BLaER1 treated with 17β-estradiol and CSF1 and Interleukin-3, amounts not matched to agents 10 nM and 100 nM (cell line): ENCODE measurements around the gene ZBTB43.

ENCODE experiments used
- H3K27ac ChIP-seq, 11 experiments: shearing (Covaris generic); formaldehyde crosslinking; 2 replicates each; pipeline ENCODE4 v1.8.1; 2022
- H3K27me3 ChIP-seq, 11 experiments: shearing (Covaris generic); formaldehyde crosslinking; 2 replicates each; pipeline ENCODE4 v1.8.1; 2022
- H3K36me3 ChIP-seq, 11 experiments: shearing (Covaris generic); formaldehyde crosslinking; 2 replicates each; pipeline ENCODE4 v1.8.1; 2022
- H3K4me1 ChIP-seq, 10 experiments: shearing (Covaris generic); formaldehyde crosslinking; 2 replicates each; pipeline ENCODE4 v1.8.1; 2022
- H3K4me2 ChIP-seq, 11 experiments: shearing (Covaris generic); formaldehyde crosslinking; 2 replicates each; pipeline ENCODE4 v1.8.1; 2022
- H3K4me3 ChIP-seq, 10 experiments: shearing (Covaris generic); formaldehyde crosslinking; 2 replicates each; pipeline ENCODE4 v1.8.1; 2022
- H3K9ac ChIP-seq, 11 experiments: shearing (Covaris generic); formaldehyde crosslinking; 2 replicates each; pipeline ENCODE4 v1.8.1; 2022
- H3K9me3 ChIP-seq, 11 experiments: shearing (Covaris generic); formaldehyde crosslinking; replicated peaks in 1 of 11; 2 replicates each; pipeline ENCODE4 v1.8.1; 2022
- H4K20me1 ChIP-seq, 11 experiments: shearing (Covaris generic); formaldehyde crosslinking; 2 replicates each; pipeline ENCODE4 v1.8.1; 2022
- Cebpa-rat ChIP-seq, 11 experiments: shearing (Covaris generic); IDR thresholded peaks; 2 replicates each; pipeline ENCODE4 v1.8.1; 2022

ZBTB43 gene

GRCh38 chr9:126788046-126788445 lies 16.8 kb upstream of the ZBTB43 start:
- H3K9ac ChIP-seq = no peak overlapping the region
- H3K27ac ChIP-seq = no peak overlapping the region
- peak overlapping the region in 3 of 11 experiments; percentile 40 to 82 (median 66); a peak in 5 of 22 replicates for H3K4me2 ChIP-seq
- H3K4me3 ChIP-seq = no peak overlapping the region
- peaks cover 18 to 34% (median 23%) of the 10 kb centered on the region in 10 experiments for H3K4me1 ChIP-seq
- peaks cover 0 to 27% (median 19%) of the 10 kb centered on the region in 11 experiments; a peak in 17 of 22 replicates for H3K9me3 ChIP-seq
- TF ChIP-seq Cebpa-rat (IDR thresholded peaks at IDR 0.05) = no peak
- no peaks in the 10 kb centered on the region for H4K20me1 ChIP-seq
- H3K36me3 ChIP-seq = 0 out of 22 replicates have a peak, but pooled peaks cover 0 to 4% (median 0%) of the 10 kb centered on the region in 11 experiments
- H3K27me3 ChIP-seq = no peaks in the 10 kb centered on the region

- Histone ChIP-seq H3K27ac (no peak overlapping the region), H3K36me3 (0 out of 22 replicates have a peak, but pooled peaks cover 0 to 4% (median 0%) of the 10 kb centered on the region in 11 experiments), H3K4me3 (no peak overlapping the region), H4K20me1 (no peaks in the 10 kb centered on the region), H3K4me1 (peaks cover 18 to 34% (median 23%) of the 10 kb centered on the region in 10 experiments), H3K9me3 (peaks cover 0 to 27% (median 19%) of the 10 kb centered on the region in 11 experiments; a peak in 17 of 22 replicates), H3K27me3 (no peaks in the 10 kb centered on the region), H3K9ac (no peak overlapping the region), H3K4me2 (peak overlapping the region in 3 of 11 experiments; percentile 40 to 82 (median 66); a peak in 6 of 22 replicates)
- TF ChIP-seq Cebpa-rat (IDR thresholded peaks at IDR 0.05) = no peak
Measured at GRCh38 chr9:126788634-126789349, 16.0 kb upstream of the ZBTB43 start.

- Histone ChIP-seq H3K9me3 (peaks cover 1 to 21% (median 12%) of the 10 kb centered on the region in 11 experiments; a peak in 21 of 22 replicates), H3K36me3 (no peaks in the 10 kb centered on the region), H3K4me1 (peaks cover 13 to 34% (median 19%) of the 10 kb centered on the region in 10 experiments), H3K27me3 (no peaks in the 10 kb centered on the region), H3K9ac (no peak overlapping the region), H4K20me1 (no peaks in the 10 kb centered on the region), H3K4me3 (no peak overlapping the region), H3K27ac (no peak overlapping the region), H3K4me2 (no peak overlapping the region)
- TF ChIP-seq Cebpa-rat (IDR thresholded peaks at IDR 0.05) = no peak
Measured at GRCh38 chr9:126790561-126790960, 14.3 kb upstream of the ZBTB43 start.

GRCh38 chr9:126791406-126792230 lies 13.2 kb upstream of the ZBTB43 start:
- H3K4me2 ChIP-seq = peak overlapping the region; percentile 58 to 87 (median 65)
- TF ChIP-seq Cebpa-rat (IDR thresholded peaks at IDR 0.05) = no peak
- peak overlapping the region in 3 of 11 experiments; percentile 3 to 23 (median 22); a peak in 1 of 22 replicates for H3K27ac ChIP-seq
- H3K9me3 ChIP-seq = peaks cover 11 to 22% (median 16%) of the 10 kb centered on the region in 11 experiments
- peak overlapping the region in 2 of 11 experiments; percentile 2 to 4; a peak in 1 of 22 replicates for H3K9ac ChIP-seq
- no peaks in the 10 kb centered on the region for H3K36me3 ChIP-seq
- H3K4me1 ChIP-seq = peaks cover 11 to 34% (median 14%) of the 10 kb centered on the region in 10 experiments
- no peak overlapping the region for H3K4me3 ChIP-seq
- H4K20me1 ChIP-seq = no peaks in the 10 kb centered on the region
- no peaks in the 10 kb centered on the region for H3K27me3 ChIP-seq

- Histone ChIP-seq H3K4me3 (no peak overlapping the region), H3K9me3 (peaks cover 11 to 20% (median 15%) of the 10 kb centered on the region in 11 experiments), H3K4me2 (no peak overlapping the region), H3K27me3 (no peaks in the 10 kb centered on the region), H4K20me1 (no peaks in the 10 kb centered on the region), H3K27ac (no peak overlapping the region), H3K9ac (no peak overlapping the region), H3K4me1 (peaks cover 11 to 22% (median 14%) of the 10 kb centered on the region in 10 experiments), H3K36me3 (no peaks in the 10 kb centered on the region)
- no peak for TF ChIP-seq Cebpa-rat (IDR thresholded peaks at IDR 0.05)
Measured at GRCh38 chr9:126793686-126794417, 11.0 kb upstream of the ZBTB43 start.

GRCh38 chr9:126794441-126794840 lies 10.4 kb upstream of the ZBTB43 start:
- H4K20me1 ChIP-seq = no peaks in the 10 kb centered on the region
- no peaks in the 10 kb centered on the region for H3K27me3 ChIP-seq
- H3K9ac ChIP-seq = no peak overlapping the region
- no peaks in the 10 kb centered on the region for H3K36me3 ChIP-seq
- H3K4me3 ChIP-seq = no peak overlapping the region
- H3K4me2 ChIP-seq = no peak overlapping the region
- H3K4me1 ChIP-seq = peaks cover 11 to 20% (median 14%) of the 10 kb centered on the region in 10 experiments
- TF ChIP-seq Cebpa-rat (IDR thresholded peaks at IDR 0.05) = no peak
- peaks cover 11 to 20% (median 15%) of the 10 kb centered on the region in 11 experiments for H3K9me3 ChIP-seq
- no peak overlapping the region for H3K27ac ChIP-seq

- Histone ChIP-seq H4K20me1 (no peaks in the 10 kb centered on the region), H3K9ac (no peak overlapping the region), H3K4me3 (no peak overlapping the region), H3K36me3 (no peaks in the 10 kb centered on the region), H3K4me2 (no peak overlapping the region), H3K4me1 (peaks cover 5 to 12% (median 6%) of the 10 kb centered on the region in 10 experiments), H3K27ac (no peak overlapping the region), H3K27me3 (no peaks in the 10 kb centered on the region), H3K9me3 (peaks cover 11 to 20% (median 15%) of the 10 kb centered on the region in 11 experiments)
- TF ChIP-seq Cebpa-rat (IDR thresholded peaks at IDR 0.05) = no peak
Measured at GRCh38 chr9:126796758-126797157, 8.1 kb upstream of the ZBTB43 start.

GRCh38 chr9:126797903-126798302 lies 6.9 kb upstream of the ZBTB43 start:
- Histone ChIP-seq H3K9ac (no peak overlapping the region), H3K27ac (no peak overlapping the region), H3K9me3 (peaks cover 11 to 20% (median 15%) of the 10 kb centered on the region in 11 experiments), H3K4me3 (no peak overlapping the region), H3K4me2 (no peak overlapping the region; a peak in 1 of 22 replicates), H3K36me3 (no peaks in the 10 kb centered on the region), H3K27me3 (no peaks in the 10 kb centered on the region), H3K4me1 (peaks cover 0 to 12% (median 11%) of the 10 kb centered on the region in 10 experiments; a peak in 13 of 20 replicates), H4K20me1 (no peaks in the 10 kb centered on the region)
- no peak for TF ChIP-seq Cebpa-rat (IDR thresholded peaks at IDR 0.05)
